ENCODE data around the gene SCUBE1. TPM values are rescaled to one million over a fixed set of nuclear protein-coding genes. Genes with fewer than 3 reads are reported as not detected.

SCUBE1 gene
- total RNA-seq, 1 experiment from 2014 or later = 28.9 TPM

GRCh38 chr22:43211941-43212433 is 131.2 kb downstream of the SCUBE1 start:
- no peak for DNase-seq (ENCODE audit: low spot score)
- in situ Hi-C loops (cut with HindIII; ENCODE audit: low sequenced_read_pairs) = no loop called here

- DNase-seq (ENCODE audit: low spot score) = no peak
- in situ Hi-C loops (cut with HindIII; ENCODE audit: low sequenced_read_pairs) = no loop called here
Measured at GRCh38 chr22:43210631-43211515, 132.3 kb downstream of the SCUBE1 start.

- in situ Hi-C loops (cut with HindIII; ENCODE audit: low sequenced_read_pairs) = no loop called here
- DNase-seq (ENCODE audit: low spot score) = no peak
Measured at GRCh38 chr22:43209971-43210370, 133.2 kb downstream of the SCUBE1 start.

GRCh38 chr22:43209523-43209890 is 133.7 kb downstream of the SCUBE1 start:
- DNase-seq (ENCODE audit: low spot score) = no peak
- in situ Hi-C loops (cut with HindIII; ENCODE audit: low sequenced_read_pairs) = no loop called here

- no peak for DNase-seq (ENCODE audit: low spot score)
- in situ Hi-C loops (cut with HindIII; ENCODE audit: low sequenced_read_pairs) = no loop called here
Measured at GRCh38 chr22:43208703-43209522, 134.3 kb downstream of the SCUBE1 start.

GRCh38 chr22:43207849-43208702 is 135.1 kb downstream of the SCUBE1 start:
- no peak for DNase-seq (ENCODE audit: low spot score)
- in situ Hi-C loops (cut with HindIII; ENCODE audit: low sequenced_read_pairs) = no loop called here

GRCh38 chr22:43207386-43207785 is 135.8 kb downstream of the SCUBE1 start:
- DNase-seq (ENCODE audit: low spot score) = no peak
- in situ Hi-C loops (cut with HindIII; ENCODE audit: low sequenced_read_pairs) = no loop called here

GRCh38 chr22:43206509-43207161 is 136.5 kb downstream of the SCUBE1 start:
- in situ Hi-C loops (cut with HindIII; ENCODE audit: low sequenced_read_pairs) = no loop called here
- no peak for DNase-seq (ENCODE audit: low spot score)

- no peak for DNase-seq (ENCODE audit: low spot score)
- in situ Hi-C loops (cut with HindIII; ENCODE audit: low sequenced_read_pairs) = no loop called here
Measured at GRCh38 chr22:43205748-43206508, 137.2 kb downstream of the SCUBE1 start.

GRCh38 chr22:43205261-43205691 is 137.9 kb downstream of the SCUBE1 start:
- DNase-seq (ENCODE audit: low spot score) = no peak
- in situ Hi-C loops (cut with HindIII; ENCODE audit: low sequenced_read_pairs) = no loop called here

- no peak for DNase-seq (ENCODE audit: low spot score)
Measured at GRCh38 chr22:43203471-43203981, 139.6 kb downstream of the SCUBE1 start.

GRCh38 chr22:43202756-43203410 is 140.3 kb downstream of the SCUBE1 start:
- in situ Hi-C loops (cut with HindIII; ENCODE audit: low sequenced_read_pairs) = no loop called here
- no peak for DNase-seq (ENCODE audit: low spot score)

More at GRCh38 chr22:43203471-43203981, 139.6 kb downstream of the SCUBE1 start:
- in situ Hi-C loops (cut with HindIII; ENCODE audit: low sequenced_read_pairs) = no loop called here

- no peak for DNase-seq (ENCODE audit: low spot score)
Measured at GRCh38 chr22:43202326-43202725, 140.8 kb downstream of the SCUBE1 start.

GRCh38 chr22:43201486-43202219 is 141.5 kb downstream of the SCUBE1 start:
- in situ Hi-C loops (cut with HindIII; ENCODE audit: low sequenced_read_pairs) = no loop called here
- no peak for DNase-seq (ENCODE audit: low spot score)

More at GRCh38 chr22:43202326-43202725, 140.8 kb downstream of the SCUBE1 start:
- in situ Hi-C loops (cut with HindIII; ENCODE audit: low sequenced_read_pairs) = no loop called here

GRCh38 chr22:43200555-43200954 is 142.6 kb downstream of the SCUBE1 start:
- in situ Hi-C loops (cut with HindIII; ENCODE audit: low sequenced_read_pairs) = no loop called here

GRCh38 chr22:43200031-43200430 is 143.1 kb downstream of the SCUBE1 start:
- DNase-seq (ENCODE audit: low spot score) = peak; percentile 63
- in situ Hi-C loops (cut with HindIII; ENCODE audit: low sequenced_read_pairs) = no loop called here

More at GRCh38 chr22:43200555-43200954, 142.6 kb downstream of the SCUBE1 start:
- no peak for DNase-seq (ENCODE audit: low spot score)
